Gastroesophageal sphincter (tissue), 3 donors: Measurements from ENCODE around the gene DNAL1.

Source experiments
- CTCF ChIP-seq, 4 experiments: fragments of 200-600 bp in 2 of 4; fragments of 450-650 bp in 2 of 4; sonication (generic) in 1 of 4; IDR thresholded peaks; one replicate each; pipeline ENCODE4 v1.5.1; 2017 to 2019; ENCODE audit warnings: antibody characterized with exemption in 4 of 4, mild to moderate bottlenecking in 2 of 4, moderate library complexity in 2 of 4
- POLR2A ChIP-seq, 2 donors: fragments of 450-650 bp; IDR thresholded peaks; one replicate each; pipeline ENCODE4 v1.6.1; 2017; ENCODE audit warnings: antibody characterized with exemption in 2 of 2, mild to moderate bottlenecking in 2 of 2, moderate library complexity in 1 of 2
- POLR2AphosphoS5 ChIP-seq: sonication (generic); formaldehyde crosslinking; IDR thresholded peaks from one replicate; pipeline ENCODE4 v1.6.1; 2017; ENCODE audit warnings: antibody characterized with exemption

- TF ChIP-seq POLR2A (IDR thresholded peaks at IDR 0.05) (no peak), POLR2AphosphoS5 (no peak), CTCF (IDR thresholded peaks at IDR 0.05) (no peak)
Measured at GRCh38 chr14:73714656-73715081, 69.9 kb downstream of the DNAL1 start.
